SU-DHL-6 (cell line): ENCODE results near the gene RNU1-3.
"Not testable (repeated sequence)": the region's sequence is repeated elsewhere in the genome, so short reads cannot be mapped to it uniquely, and the experiment has no call there.

ENCODE experiments used
- CTCF ChIP-seq: fragments of 200-600 bp; sonication (generic); IDR thresholded peaks from one replicate; pipeline ENCODE4 v1.5.1; 2017; ENCODE audit warnings: antibody characterized with exemption, mild to moderate bottlenecking, low read length, moderate library complexity; ENCODE audit not compliant: insufficient read depth, poor library complexity, severe bottlenecking
- EZH2phosphoT487 ChIP-seq: fragments of 200-600 bp; sonication (generic), shearing (Covaris generic); conservative IDR thresholded peaks from 2 replicates; pipeline ENCODE4 v1.6.1; 2018; ENCODE audit warnings: mild to moderate bottlenecking, antibody characterized with exemption, low read length, moderate library complexity, mixed read lengths

DNA sequence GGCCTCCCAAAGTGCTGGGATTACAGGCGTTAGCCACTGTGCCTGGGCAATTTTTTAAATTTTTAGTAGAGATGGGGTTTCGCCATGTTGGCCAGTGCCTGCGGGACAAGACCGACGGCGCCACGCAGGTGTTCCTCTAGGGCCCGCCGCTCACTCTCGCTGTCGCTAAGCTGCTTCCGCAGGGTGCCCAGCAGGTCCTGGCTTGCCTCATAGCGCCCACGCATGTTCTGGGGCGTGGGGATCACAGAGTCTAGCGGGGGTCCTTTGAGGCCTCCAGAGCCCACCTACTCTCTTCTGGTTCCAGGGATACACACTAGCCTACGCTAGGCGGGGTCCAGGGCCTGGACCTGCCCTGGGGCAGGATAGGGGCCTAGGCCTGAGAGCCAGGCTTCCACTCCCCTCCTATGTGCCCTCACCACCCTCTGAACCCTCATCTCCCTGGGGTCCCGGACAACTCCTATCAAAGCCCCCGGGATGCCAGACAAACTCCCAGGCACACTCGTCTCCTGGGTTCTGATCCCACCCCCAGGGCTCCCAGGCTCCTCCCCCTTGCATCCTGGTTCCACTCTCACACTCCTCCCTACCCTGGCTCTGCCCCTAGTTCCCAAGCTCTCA is 36.7 kb downstream of the RNU1-3 start:
- not testable (repeated sequence) for TF ChIP-seq CTCF, EZH2phosphoT487
